Pericardium fibroblast (primary cell): ENCODE data around the gene SPAG5. TPM values are rescaled to one million over a fixed set of nuclear protein-coding genes. Genes with fewer than 3 reads are reported as not detected.

Source experiments
- total RNA-seq: library from RNA; depleted of rRNA; stranded (reverse); fragments of >200 nt; gene quantifications from 2 replicates; pipeline ENCODE4 v1.2.3, GENCODE V29; 2015

The SPAG5 gene
- total RNA-seq = 2.7 and 3.7 TPM in 2 replicates

GRCh38 chr17:28598799-28599310 lies at the start of gene SPAG5:
TSS of gene SPAG5 (minus strand) at chr17:28599025. CDS start at chr17:28598946, 79 bp downstream.

GRCh38 chr17:28644787-28645575 lies 46.2 kb upstream of the SPAG5 start, which contains the start of gene BLTP2:
TSS of gene BLTP2 (minus strand) at chr17:28645158. CDS start at chr17:28645056, 102 bp downstream.

GRCh38 chr17:28613931-28614381 lies 15.1 kb upstream of the SPAG5 start, which contains the start of gene RSKR:
TSS of gene RSKR (minus strand) at chr17:28614185. CDS start at chr17:28614161, 24 bp downstream.

GRCh38 chr17:28576758-28577465 lies 21.9 kb downstream of the SPAG5 start, which contains the start of gene ALDOC:
TSS of gene ALDOC (minus strand) at chr17:28576895. CDS start at chr17:28575532, 1,363 bp downstream.

GRCh38 chr17:28571361-28572122 lies 27.3 kb downstream of the SPAG5 start, which contains the start of gene PIGS:
TSS of gene PIGS (minus strand) at chr17:28571524. CDS start at chr17:28571496, 28 bp downstream.

GRCh38 chr17:28552176-28552999 lies 46.4 kb downstream of the SPAG5 start, which contains the start of gene UNC119:
TSS of gene UNC119 (minus strand) at chr17:28552624. CDS start at chr17:28552557, 67 bp downstream.

Other genes with a start within 250 kb of the SPAG5 start
- 70.8 and 80.8 TPM in 2 replicates for gene POLDIP2, start 241.5 kb downstream of the SPAG5 start, total RNA-seq
- not detected in 2 replicates for gene SEBOX, start 233.8 kb downstream of the SPAG5 start, total RNA-seq
- 17.4 and 23.3 TPM in 2 replicates for gene VTN, start 228.7 kb downstream of the SPAG5 start, total RNA-seq
- gene SARM1, start 227.3 kb downstream of the SPAG5 start, total RNA-seq = 12.9 and 15.6 TPM in 2 replicates
- gene SLC46A1, start 192.8 kb downstream of the SPAG5 start, total RNA-seq = 2.3 and 3.7 TPM in 2 replicates
- gene SLC13A2, start 125.4 kb downstream of the SPAG5 start, total RNA-seq = not detected in 2 replicates
- 0.12 TPM in 1 of 2 replicates, not detected in the other for gene FOXN1, start 92.7 kb downstream of the SPAG5 start, total RNA-seq
- gene UNC119, start 46.4 kb downstream of the SPAG5 start, total RNA-seq = 36.6 and 39.7 TPM in 2 replicates
- gene PIGS, start 27.5 kb downstream of the SPAG5 start, total RNA-seq = 56.1 and 82.5 TPM in 2 replicates
- gene ALDOC, start 22.1 kb downstream of the SPAG5 start, total RNA-seq = 69.6 and 136 TPM in 2 replicates
- 1.3 and 8.6 TPM in 2 replicates for gene RSKR, start 15.2 kb upstream of the SPAG5 start, total RNA-seq
- 73.8 and 81.3 TPM in 2 replicates for gene BLTP2, start 46.1 kb upstream of the SPAG5 start, total RNA-seq
- 41.2 and 63.9 TPM in 2 replicates for gene SDF2, start 62.9 kb upstream of the SPAG5 start, total RNA-seq
- gene SUPT6H, start 63.2 kb upstream of the SPAG5 start, total RNA-seq = 29.5 and 30.7 TPM in 2 replicates
- 2.0 TPM in 1 of 2 replicates, not detected in the other for gene PROCA1, start 112.9 kb upstream of the SPAG5 start, total RNA-seq
- 273 and 356 TPM in 2 replicates for gene RAB34, start 118.8 kb upstream of the SPAG5 start, total RNA-seq
- 831 and 1,309 TPM in 2 replicates for gene RPL23A, start 121.0 kb upstream of the SPAG5 start, total RNA-seq
- 11.8 and 20.7 TPM in 2 replicates for gene TLCD1, start 127.2 kb upstream of the SPAG5 start, total RNA-seq
- gene NEK8, start 129.8 kb upstream of the SPAG5 start, total RNA-seq = 2.3 and 2.8 TPM in 2 replicates
- gene TRAF4, start 145.0 kb upstream of the SPAG5 start, total RNA-seq = 17.9 and 27.9 TPM in 2 replicates
- 7.3 and 10.5 TPM in 2 replicates for gene FAM222B, start 243.8 kb upstream of the SPAG5 start, total RNA-seq